Hepatocyte (in vitro differentiated cells): ENCODE measurements around the gene HCN1. TPM values are rescaled to one million over a fixed set of nuclear protein-coding genes. Genes with fewer than 3 reads are reported as not detected.
"Not testable (repeated sequence)": the region's sequence is repeated elsewhere in the genome, so short reads cannot be mapped to it uniquely, and the experiment has no call there.

Source experiments
- DNase-seq: peaks from one replicate; pipeline ENCODE4 v3.0.0-alpha.2; 2016; ENCODE audit warnings: low spot score
- H2AFZ ChIP-seq: fragments of 200-600 bp; sonication (generic); 2 replicates; pipeline ENCODE4 v1.6.0; 2016; ENCODE audit warnings: antibody characterized with exemption, mild to moderate bottlenecking
- H3K27ac ChIP-seq: fragments of 200-600 bp; sonication (generic); 2 replicates; pipeline ENCODE4 v1.5.1; 2016; ENCODE audit warnings: mild to moderate bottlenecking
- H3K27me3 ChIP-seq: fragments of 200-600 bp; sonication (generic); 2 replicates; pipeline ENCODE4 v1.6.1; 2016
- H3K36me3 ChIP-seq: fragments of 200-600 bp; sonication (generic); replicated peaks from 2 replicates; pipeline ENCODE4 v1.5.1; 2016; ENCODE audit warnings: low read depth; ENCODE audit not compliant: insufficient read depth
- H3K4me1 ChIP-seq: fragments of 200-600 bp; sonication (generic); 2 replicates; pipeline ENCODE4 v1.5.1; 2016; ENCODE audit warnings: mild to moderate bottlenecking, moderate library complexity; ENCODE audit not compliant: insufficient read depth
- H3K4me2 ChIP-seq: fragments of 200-600 bp; sonication (generic); 2 replicates; pipeline ENCODE4 v1.6.0; 2016
- H3K4me3 ChIP-seq: fragments of 200-600 bp; sonication (generic); 2 replicates; pipeline ENCODE4 v1.5.1; 2016; ENCODE audit warnings: mild to moderate bottlenecking
- H3K79me2 ChIP-seq: fragments of 200-600 bp; sonication (generic); 2 replicates; pipeline ENCODE4 v1.6.0; 2017; ENCODE audit warnings: mild to moderate bottlenecking
- H3K9me2 ChIP-seq: fragments of 200-600 bp; sonication (generic); replicated peaks from 2 replicates; pipeline ENCODE4 v1.6.0; 2017; ENCODE audit warnings: mild to moderate bottlenecking; ENCODE audit not compliant: insufficient read depth
- H3K9me3 ChIP-seq: fragments of 200-600 bp; sonication (generic); 2 replicates; pipeline ENCODE4 v1.5.1; 2016; ENCODE audit warnings: low read depth, mild to moderate bottlenecking
- H4K20me1 ChIP-seq: fragments of 200-600 bp; sonication (generic); 2 replicates; pipeline ENCODE4 v1.6.0; 2016; ENCODE audit warnings: mild to moderate bottlenecking; ENCODE audit not compliant: insufficient read depth, poor library complexity, severe bottlenecking
- CTCF ChIP-seq: fragments of 200-600 bp; sonication (generic); IDR thresholded peaks from 2 replicates; pipeline ENCODE4 v1.5.1; 2016; ENCODE audit warnings: antibody characterized with exemption, mild to moderate bottlenecking; ENCODE audit not compliant: poor library complexity
- EZH2 ChIP-seq: fragments of 200-600 bp; sonication (generic); IDR thresholded peaks from 2 replicates; pipeline ENCODE4 v1.6.1; 2016; ENCODE audit warnings: antibody characterized with exemption, mild to moderate bottlenecking, borderline replicate concordance
- EZH2phosphoT487 ChIP-seq: fragments of 200-600 bp; sonication (generic); IDR thresholded peaks from one replicate; pipeline ENCODE4 v1.6.1; 2018; ENCODE audit warnings: antibody characterized with exemption, mild to moderate bottlenecking, low read depth, moderate library complexity; ENCODE audit not compliant: unreplicated experiment, severe bottlenecking
- WGBS: methylation state at CpG from one replicate; pipeline ENCODE4 v1.1.6; 2016; ENCODE audit warnings: low lambda C conversion rate; ENCODE audit errors: missing lambda C conversion rate; 5-methylcytosine and 5-hydroxymethylcytosine counted together
- polyA plus RNA-seq: library from polyadenylated mRNA; unstranded; fragments of >200 nt; fragmentation: Nextera tagmentation; extraction: Ambion mirVana; gene quantifications from 2 replicates; pipeline ENCODE4 v1.2.1, GENCODE V29; 2016
- total RNA-seq: library from RNA; depleted of rRNA; stranded (reverse); fragments of >200 nt; gene quantifications from 2 replicates; pipeline ENCODE4 v1.2.3, GENCODE V29; 2014

HCN1 gene
- total and polyA plus RNA-seq, 2 experiments from 2014 or later: 0.57 TPM; not detected in 1

- no peaks in the 10 kb centered on the region for H3K4me1 ChIP-seq
- no peak overlapping the region for H3K27ac ChIP-seq
- no peak for DNase-seq
- no peak for TF ChIP-seq CTCF
- no peak for TF ChIP-seq EZH2phosphoT487
- H3K27me3 ChIP-seq: no peaks in the 10 kb centered on the region
- H3K79me2 ChIP-seq: no peaks in the 10 kb centered on the region
- 85% methylated on average over 3 of the region's 3 CpGs for WGBS
- no peaks in the 10 kb centered on the region for H3K36me3 ChIP-seq
- H3K4me3 ChIP-seq: no peak overlapping the region
- no peaks in the 10 kb centered on the region for H4K20me1 ChIP-seq
- no peak overlapping the region for H2AFZ ChIP-seq
- no peak overlapping the region for H3K4me2 ChIP-seq
- H3K9me3 ChIP-seq: no peaks in the 10 kb centered on the region
- no peaks in the 10 kb centered on the region for H3K9me2 ChIP-seq
Observed at GRCh38 chr5:45609661-45610060, 86.5 kb downstream of the HCN1 start.

- Histone ChIP-seq H3K79me2 (no peaks in the 10 kb centered on the region), H4K20me1 (no peaks in the 10 kb centered on the region), H3K4me1 (no peaks in the 10 kb centered on the region), H3K4me2 (no peak overlapping the region), H3K9me2 (no peaks in the 10 kb centered on the region), H3K4me3 (no peak overlapping the region), H3K27me3 (no peaks in the 10 kb centered on the region), H2AFZ (no peak overlapping the region), H3K9me3 (no peaks in the 10 kb centered on the region), H3K36me3 (no peaks in the 10 kb centered on the region), H3K27ac (no peak overlapping the region)
- TF ChIP-seq CTCF (no peak), EZH2 (no peak), EZH2phosphoT487 (no peak)
- WGBS: 60% methylated on average over 2 of the region's 2 CpGs
- DNase-seq: no peak
Observed at GRCh38 chr5:45604092-45604491, 92.1 kb downstream of the HCN1 start.

GRCh38 chr5:45601424-45601823 lies 94.8 kb downstream of the HCN1 start:
- no peak for TF ChIP-seq EZH2
- H3K9me2 ChIP-seq: no peaks in the 10 kb centered on the region
- H4K20me1 ChIP-seq: no peaks in the 10 kb centered on the region
- DNase-seq: no peak
- no peak overlapping the region for H3K4me3 ChIP-seq
- no peaks in the 10 kb centered on the region for H3K27me3 ChIP-seq
- no peak overlapping the region for H2AFZ ChIP-seq
- 82% methylated on average over 3 of the region's 3 CpGs for WGBS
- no peak overlapping the region for H3K27ac ChIP-seq
- no peaks in the 10 kb centered on the region for H3K9me3 ChIP-seq
- H3K79me2 ChIP-seq: no peaks in the 10 kb centered on the region
- no peaks in the 10 kb centered on the region for H3K36me3 ChIP-seq
- H3K4me2 ChIP-seq: no peak overlapping the region
- no peaks in the 10 kb centered on the region for H3K4me1 ChIP-seq

GRCh38 chr5:45596320-45596719 lies 99.9 kb downstream of the HCN1 start:
- Histone ChIP-seq H3K9me2 (no peaks in the 10 kb centered on the region), H4K20me1 (no peaks in the 10 kb centered on the region)

DNA sequence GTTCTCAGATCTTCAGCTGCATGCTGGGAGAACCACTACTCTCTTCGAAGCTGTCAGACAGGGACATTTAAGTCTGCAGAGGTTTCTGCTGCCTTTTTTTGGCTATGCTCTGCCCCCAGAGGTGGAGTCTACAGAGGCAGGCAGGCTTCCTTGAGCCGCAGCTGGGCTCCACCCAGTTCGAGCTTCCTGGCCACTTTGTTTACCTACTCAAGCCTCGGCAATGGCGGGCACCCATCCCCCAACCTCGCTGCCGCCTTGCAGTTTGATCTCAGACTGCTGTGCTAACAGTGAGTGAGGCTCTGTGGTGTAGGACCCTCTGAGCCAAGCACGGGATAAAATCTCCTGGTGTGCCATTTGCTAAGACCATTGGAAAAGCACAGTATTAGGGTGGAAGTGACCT lies 110.2 kb downstream of the HCN1 start:
- not testable (repeated sequence) for DNase-seq, H2AFZ ChIP-seq, H3K9me3 ChIP-seq, H3K27me3 ChIP-seq, H3K36me3 ChIP-seq, H3K9me2 ChIP-seq, H3K79me2 ChIP-seq, H3K4me1 ChIP-seq, H4K20me1 ChIP-seq, H3K4me3 ChIP-seq, H3K27ac ChIP-seq, H3K4me2 ChIP-seq
- 79% methylated on average over 8 of the region's 8 CpGs for WGBS

More at GRCh38 chr5:45596320-45596719, 99.9 kb downstream of the HCN1 start:
- Histone ChIP-seq H3K27me3 (no peaks in the 10 kb centered on the region), H3K27ac (no peak overlapping the region), H3K4me3 (no peak overlapping the region), H3K4me2 (no peak overlapping the region), H2AFZ (no peak overlapping the region), H3K79me2 (no peaks in the 10 kb centered on the region), H3K36me3 (no peaks in the 10 kb centered on the region), H3K4me1 (no peaks in the 10 kb centered on the region), H3K9me3 (no peaks in the 10 kb centered on the region)
- TF ChIP-seq CTCF (no peak), EZH2 (no peak), EZH2phosphoT487 (no peak)
- DNase-seq: no peak
